ENCODE results near the gene KCND3.

DNA sequence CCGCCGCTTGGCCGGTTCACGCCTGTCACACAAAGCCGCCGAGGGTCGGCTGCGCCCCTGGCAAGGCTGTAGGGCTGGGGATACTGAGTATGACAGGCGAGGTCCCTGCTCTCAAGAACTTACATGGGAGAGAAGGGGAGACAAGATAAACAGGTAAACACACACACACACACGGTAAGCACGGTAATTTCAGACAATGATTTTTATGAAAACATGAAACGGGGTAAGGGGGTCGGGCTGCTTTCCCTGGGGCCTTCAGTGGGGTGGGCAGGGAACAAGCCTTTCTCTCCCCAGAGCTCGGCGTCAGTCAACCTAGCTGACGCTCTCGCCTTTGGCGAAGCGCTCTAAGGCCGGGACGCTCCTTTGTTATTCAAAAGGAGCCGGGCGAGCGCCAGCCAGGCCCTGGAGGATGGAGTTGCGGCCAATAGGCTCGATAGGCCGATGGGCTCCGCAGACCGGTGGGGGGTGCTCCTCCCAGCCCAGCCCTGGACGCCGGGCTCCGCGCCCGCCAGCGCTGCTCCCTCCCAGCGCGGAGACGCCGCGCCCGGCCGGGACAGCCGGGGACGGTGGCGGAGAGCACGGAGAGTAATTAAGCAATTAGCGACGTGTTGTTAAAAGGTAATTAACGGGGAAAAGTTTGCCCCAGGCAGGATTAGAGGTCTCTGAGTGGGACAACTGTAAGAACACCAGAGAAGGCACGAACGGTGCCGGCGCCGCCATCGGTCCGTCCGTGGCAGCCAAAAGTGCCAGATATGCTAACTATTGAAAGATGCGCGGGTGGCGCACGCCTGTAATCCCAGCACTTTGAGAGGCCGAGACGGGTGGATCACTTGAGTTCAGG lies 249.3 kb downstream of the KCND3 start:
- TF ChIP-seq POLR2A (IDR thresholded peaks at IDR 0.05) = no peak
- TF ChIP-seq CTCF (IDR thresholded peaks at IDR 0.05) = no peak

All from lower leg skin (tissue), 3 donors.